K562 (cell line): ENCODE measurements around the gene CUL1. TPM values are rescaled to one million over a fixed set of nuclear protein-coding genes. Genes with fewer than 3 reads are reported as not detected.
A peak's percentile ranks its signal among the peaks of the same experiment; 100 is the strongest.

Source experiments
- CEBPB ChIP-seq: fragments of 450-650 bp; IDR thresholded peaks from 2 replicates; pipeline ENCODE4 v1.6.1; 2016; ENCODE audit warnings: missing genetic modification characterization, missing compliant biosample characterization
- CHCHD3 ChIP-seq: fragments of 250-450 bp; sonication (Bioruptor Pico); IDR thresholded peaks from 2 replicates; pipeline ENCODE4 v2.1.2; 2022; ENCODE audit warnings: mild to moderate bottlenecking
- CREM ChIP-seq: IDR thresholded peaks from 2 replicates; pipeline ENCODE4 v1.6.1; 2014; ENCODE audit warnings: antibody characterized with exemption, low read depth
- ELF4 ChIP-seq: fragments of 450-650 bp; formaldehyde crosslinking; IDR thresholded peaks from 2 replicates; pipeline ENCODE4 v1.4.0; 2022; ENCODE audit warnings: missing genetic modification characterization
- HNRNPH1 ChIP-seq: fragments of 200-400 bp; formaldehyde crosslinking; optimal IDR thresholded peaks from 2 replicates; pipeline ENCODE3; 2017; ENCODE audit warnings: low read depth, mild to moderate bottlenecking, low read length, moderate library complexity
- MTA2 ChIP-seq: fragments of 450-650 bp; IDR thresholded peaks from 2 replicates; pipeline ENCODE4 v1.6.1; 2016; ENCODE audit warnings: low read depth
- SMAD4 ChIP-seq: fragments of 250-450 bp; sonication (Bioruptor Pico); conservative IDR thresholded peaks from 2 replicates; pipeline ENCODE4 v1.8.0; 2021; ENCODE audit warnings: inconsistent platforms, mild to moderate bottlenecking, moderate library complexity
- ZBED1 ChIP-seq: IDR thresholded peaks from 2 replicates; pipeline ENCODE4 v1.6.1; 2014
- ZBTB8A ChIP-seq: fragments of 450-650 bp; IDR thresholded peaks from 2 replicates; pipeline ENCODE4 v1.6.1; 2018; ENCODE audit warnings: mild to moderate bottlenecking, moderate library complexity; ENCODE audit not compliant: partially characterized antibody
- ZNF274 ChIP-seq: IDR thresholded peaks from 2 replicates; pipeline ENCODE4 v1.6.1; 2011; ENCODE audit warnings: low read depth, mild to moderate bottlenecking, low read length, moderate library complexity, borderline replicate concordance
- ZNF668 ChIP-seq: fragments of 250-450 bp; sonication (Bioruptor Pico); IDR thresholded peaks from 2 replicates; pipeline ENCODE4 v1.8.0; 2022; ENCODE audit warnings: mild to moderate bottlenecking, inconsistent platforms
- ZNF830 ChIP-seq: fragments of 250-450 bp; sonication (Bioruptor Pico); IDR thresholded peaks from 2 replicates; pipeline ENCODE4 v1.5.0; 2021; ENCODE audit warnings: mild to moderate bottlenecking
- polyA plus RNA-seq, 8 experiments: library from polyadenylated mRNA; depleted of rRNA in 4 of 8; stranded (reverse) in 5 of 8; unstranded in 3 of 8; fragments of >200 nt; fragmentation: Nextera tagmentation in 2 of 8; fragmentation: Illumina TruSeq in 1 of 8; extraction: Ambion mirVana in 2 of 8; extraction: Trizol in 1 of 8; gene quantifications; 2 replicates each; pipeline versions ENCODE4 v1.2.1 to v1.2.3, GENCODE V29; 2011 to 2014; ENCODE audit warnings: inconsistent platforms in 1 of 8, missing spikeins in 1 of 8
- total RNA-seq, 7 experiments: library from RNA; depleted of rRNA in 6 of 7; stranded (reverse); fragments of >200 nt in 6 of 7; fragmentation: Illumina TruSeq in 2 of 7; extraction: Trizol in 2 of 7; gene quantifications; 2 replicates each; pipeline versions ENCODE4 v1.2.1 to v1.2.3, GENCODE V29; 2011 to 2021; ENCODE audit warnings: low replicate concordance in 1 of 7
- TF ChIP-seq, protein P1 (sequence below), 2 experiments: fragments of 450-650 bp; IDR thresholded peaks; 2 replicates each; pipeline ENCODE4 v1.6.1; 2018; ENCODE audit warnings: mild to moderate bottlenecking in 2 of 2, low read depth in 1 of 2; ENCODE audit not compliant: partially characterized antibody in 2 of 2
- TF ChIP-seq, protein P2 (sequence below): fragments of 250-450 bp; sonication (Bioruptor Pico); IDR thresholded peaks from 2 replicates; pipeline ENCODE4 v1.4.0; 2020; ENCODE audit warnings: mild to moderate bottlenecking
- TF ChIP-seq, protein P3 (sequence below), 2 experiments: fragments of 250-450 bp in 1 of 2; fragments of 450-650 bp in 1 of 2; sonication (Bioruptor Pico) in 1 of 2; IDR thresholded peaks; 2 replicates each; pipeline versions ENCODE4 v1.6.1 to v1.8.0; 2016 to 2021; ENCODE audit warnings: mild to moderate bottlenecking in 2 of 2, moderate library complexity in 2 of 2, missing compliant biosample characterization in 1 of 2, missing genetic modification characterization in 1 of 2

CUL1 gene
- total and polyA plus RNA-seq, 9 of the 15 experiments (the other 6 are each of a cell fraction or from before 2014, with no cell fraction given): 31.5 to 107 (median 96.5) TPM

DNA sequence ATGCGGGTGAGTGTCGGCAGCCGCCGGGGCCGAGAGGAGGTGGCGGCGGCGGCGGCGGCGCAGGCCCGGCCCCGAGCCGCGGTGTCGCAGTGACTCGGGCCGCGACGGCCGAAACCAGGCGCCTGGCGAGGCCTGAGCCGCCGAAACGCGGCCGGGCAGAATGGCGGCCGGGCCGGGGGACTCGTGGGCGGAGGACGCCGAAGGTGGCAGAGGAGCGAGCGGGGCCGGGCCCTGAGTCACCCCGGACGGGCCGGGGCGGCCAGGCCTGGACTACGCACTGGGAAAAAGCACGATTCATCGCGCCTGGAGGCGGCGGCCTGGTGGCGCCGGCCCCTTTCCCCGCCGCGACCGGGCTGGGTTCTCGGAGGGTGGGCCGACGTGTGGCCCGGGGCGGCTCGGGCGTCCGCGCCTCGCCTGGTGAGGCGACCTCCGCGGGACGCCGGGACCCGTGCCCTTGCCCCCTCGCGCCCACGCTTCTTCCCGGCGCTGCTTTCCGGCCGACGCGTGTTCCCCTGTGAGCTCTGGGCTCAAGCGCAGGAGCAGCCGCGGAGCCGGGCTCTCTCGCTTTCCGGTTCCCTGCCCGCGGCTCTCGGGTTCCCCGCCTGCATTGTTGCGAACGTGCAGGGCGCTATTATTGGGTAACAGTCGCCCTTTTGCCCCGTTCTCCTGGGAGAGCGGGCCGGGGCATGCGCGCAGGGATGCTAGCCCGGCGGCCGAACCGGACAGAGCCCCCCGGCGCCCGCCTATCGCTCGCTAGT, 500 bp downstream of the CUL1 start (continued):
- TF ChIP-seq, protein P1, sequence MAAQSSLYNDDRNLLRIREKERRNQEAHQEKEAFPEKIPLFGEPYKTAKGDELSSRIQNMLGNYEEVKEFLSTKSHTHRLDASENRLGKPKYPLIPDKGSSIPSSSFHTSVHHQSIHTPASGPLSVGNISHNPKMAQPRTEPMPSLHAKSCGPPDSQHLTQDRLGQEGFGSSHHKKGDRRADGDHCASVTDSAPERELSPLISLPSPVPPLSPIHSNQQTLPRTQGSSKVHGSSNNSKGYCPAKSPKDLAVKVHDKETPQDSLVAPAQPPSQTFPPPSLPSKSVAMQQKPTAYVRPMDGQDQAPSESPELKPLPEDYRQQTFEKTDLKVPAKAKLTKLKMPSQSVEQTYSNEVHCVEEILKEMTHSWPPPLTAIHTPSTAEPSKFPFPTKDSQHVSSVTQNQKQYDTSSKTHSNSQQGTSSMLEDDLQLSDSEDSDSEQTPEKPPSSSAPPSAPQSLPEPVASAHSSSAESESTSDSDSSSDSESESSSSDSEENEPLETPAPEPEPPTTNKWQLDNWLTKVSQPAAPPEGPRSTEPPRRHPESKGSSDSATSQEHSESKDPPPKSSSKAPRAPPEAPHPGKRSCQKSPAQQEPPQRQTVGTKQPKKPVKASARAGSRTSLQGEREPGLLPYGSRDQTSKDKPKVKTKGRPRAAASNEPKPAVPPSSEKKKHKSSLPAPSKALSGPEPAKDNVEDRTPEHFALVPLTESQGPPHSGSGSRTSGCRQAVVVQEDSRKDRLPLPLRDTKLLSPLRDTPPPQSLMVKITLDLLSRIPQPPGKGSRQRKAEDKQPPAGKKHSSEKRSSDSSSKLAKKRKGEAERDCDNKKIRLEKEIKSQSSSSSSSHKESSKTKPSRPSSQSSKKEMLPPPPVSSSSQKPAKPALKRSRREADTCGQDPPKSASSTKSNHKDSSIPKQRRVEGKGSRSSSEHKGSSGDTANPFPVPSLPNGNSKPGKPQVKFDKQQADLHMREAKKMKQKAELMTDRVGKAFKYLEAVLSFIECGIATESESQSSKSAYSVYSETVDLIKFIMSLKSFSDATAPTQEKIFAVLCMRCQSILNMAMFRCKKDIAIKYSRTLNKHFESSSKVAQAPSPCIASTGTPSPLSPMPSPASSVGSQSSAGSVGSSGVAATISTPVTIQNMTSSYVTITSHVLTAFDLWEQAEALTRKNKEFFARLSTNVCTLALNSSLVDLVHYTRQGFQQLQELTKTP (IDR thresholded peaks at IDR 0.05; ENCODE audit: low read depth in 1 of 2, partially characterized antibody in 2 of 2): no peak
- TF ChIP-seq, protein P2, sequence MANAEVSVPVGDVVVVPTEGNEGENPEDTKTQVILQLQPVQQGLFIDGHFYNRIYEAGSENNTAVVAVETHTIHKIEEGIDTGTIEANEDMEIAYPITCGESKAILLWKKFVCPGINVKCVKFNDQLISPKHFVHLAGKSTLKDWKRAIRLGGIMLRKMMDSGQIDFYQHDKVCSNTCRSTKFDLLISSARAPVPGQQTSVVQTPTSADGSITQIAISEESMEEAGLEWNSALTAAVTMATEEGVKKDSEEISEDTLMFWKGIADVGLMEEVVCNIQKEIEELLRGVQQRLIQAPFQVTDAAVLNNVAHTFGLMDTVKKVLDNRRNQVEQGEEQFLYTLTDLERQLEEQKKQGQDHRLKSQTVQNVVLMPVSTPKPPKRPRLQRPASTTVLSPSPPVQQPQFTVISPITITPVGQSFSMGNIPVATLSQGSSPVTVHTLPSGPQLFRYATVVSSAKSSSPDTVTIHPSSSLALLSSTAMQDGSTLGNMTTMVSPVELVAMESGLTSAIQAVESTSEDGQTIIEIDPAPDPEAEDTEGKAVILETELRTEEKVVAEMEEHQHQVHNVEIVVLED (CRISPR knock-in tag): 0 out of 2 replicates have a peak, but pooled peaks have one; percentile 31
- TF ChIP-seq CREM (no peak), SMAD4 (CRISPR knock-in tag) (peak; percentile 9), ZNF668 (no peak), CHCHD3 (no peak), ZNF274 (no peak), HNRNPH1 (no peak), ELF4 (CRISPR knock-in tag) (no peak), ZNF830 (CRISPR knock-in tag) (no peak), CEBPB (tag) (no peak), ZBTB8A (no peak), ZBED1 (no peak), MTA2 (no peak)
- TF ChIP-seq, protein P3, sequence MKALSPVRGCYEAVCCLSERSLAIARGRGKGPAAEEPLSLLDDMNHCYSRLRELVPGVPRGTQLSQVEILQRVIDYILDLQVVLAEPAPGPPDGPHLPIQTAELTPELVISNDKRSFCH (CRISPR knock-in tag; IDR thresholded peaks at IDR 0.05): no peak
- TF ChIP-seq, protein P3 (tag; IDR thresholded peaks at IDR 0.05): peak; percentile 76; the same call in 1 of the 2 replicates
